Occipital lobe (tissue), 2 donors: Measurements from ENCODE around the gene TCAF1. TPM values are rescaled to one million over a fixed set of nuclear protein-coding genes. Genes with fewer than 3 reads are reported as not detected.
A peak's percentile ranks its signal among the peaks of the same experiment; 100 is the strongest.
"Not testable (repeated sequence)": the region's sequence is repeated elsewhere in the genome, so short reads cannot be mapped to it uniquely, and the experiment has no call there.

Experiments used
- DNase-seq: peaks from one replicate; lab custom pipeline; 2025; lab: John Stamatoyannopoulos, UW
- total RNA-seq: library from RNA; depleted of rRNA; stranded (reverse); fragments of >200 nt; gene quantifications from one replicate; pipeline ENCODE4 v1.2.3, GENCODE V29; 2014

The TCAF1 gene
- total RNA-seq, 1 donor from 2014 or later = 178 TPM

GRCh38 chr7:143902332-143902899 is 440 bp upstream of the TCAF1 start:
- no peak for DNase-seq

DNA sequence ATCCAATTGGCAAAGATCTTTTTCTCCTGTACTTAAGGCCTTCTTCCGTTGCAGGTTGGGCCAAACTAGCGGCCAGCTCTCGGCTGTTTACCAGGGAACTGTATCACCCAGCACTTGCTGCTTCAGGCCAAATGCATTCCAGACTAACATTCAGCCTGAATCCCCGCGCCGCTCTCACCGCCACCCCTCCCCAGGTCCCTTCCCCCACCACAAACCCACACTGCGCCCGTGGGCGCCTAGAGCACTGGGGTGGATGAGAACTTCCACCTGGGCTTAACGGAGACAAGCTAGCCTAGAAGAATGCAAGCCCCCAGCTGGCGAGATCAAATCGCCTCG is 676 bp downstream of the TCAF1 start:
- peak; percentile 46 for DNase-seq

GRCh38 chr7:143900230-143900766 is 1.7 kb downstream of the TCAF1 start:
- no peak for DNase-seq

- no peak for DNase-seq
These were observed 3.2 kb downstream of the TCAF1 start for GRCh38 chr7:143898810-143899209.

GRCh38 chr7:143896667-143897066 is 5.3 kb downstream of the TCAF1 start:
- DNase-seq = no peak

GRCh38 chr7:143892527-143893300 is 9.3 kb downstream of the TCAF1 start:
- no peak for DNase-seq

DNA sequence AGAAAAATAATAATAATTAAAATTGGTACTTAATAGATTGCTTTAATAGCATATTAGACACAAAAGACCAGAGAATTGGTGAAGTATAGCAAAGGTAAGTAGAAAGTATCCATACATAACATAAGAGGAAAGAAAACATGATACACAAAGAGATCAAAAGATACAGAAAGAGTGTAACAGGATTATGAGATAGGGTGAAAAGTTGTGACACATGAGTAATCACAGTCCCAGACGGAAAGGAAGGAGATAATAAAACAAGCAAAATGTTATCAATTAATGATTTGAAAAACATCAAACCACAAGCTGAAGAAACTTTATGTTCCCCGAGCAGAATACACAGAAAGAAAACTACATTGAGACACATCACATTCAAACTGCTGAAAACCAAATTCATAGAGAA is 10.5 kb downstream of the TCAF1 start:
- DNase-seq = no peak

DNA sequence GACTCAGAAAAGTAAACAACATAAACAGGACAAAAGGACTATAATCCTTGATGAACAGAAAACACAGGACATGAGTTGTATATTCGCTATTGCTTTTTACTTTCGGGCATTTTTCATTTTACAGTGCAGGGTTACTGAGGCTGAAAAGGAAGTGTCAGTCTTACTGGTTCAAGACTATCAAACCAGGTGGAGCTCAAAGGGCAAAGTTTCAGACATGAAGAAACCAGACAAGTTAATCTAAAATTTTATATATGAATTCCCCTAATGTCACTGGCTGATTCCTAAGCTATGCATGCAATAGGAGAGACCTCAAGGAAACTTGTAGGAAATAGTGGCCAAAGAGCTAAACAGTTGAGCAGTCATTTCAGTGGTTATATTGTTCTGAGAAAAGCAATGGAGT is 11.4 kb downstream of the TCAF1 start:
- no peak for DNase-seq

DNA sequence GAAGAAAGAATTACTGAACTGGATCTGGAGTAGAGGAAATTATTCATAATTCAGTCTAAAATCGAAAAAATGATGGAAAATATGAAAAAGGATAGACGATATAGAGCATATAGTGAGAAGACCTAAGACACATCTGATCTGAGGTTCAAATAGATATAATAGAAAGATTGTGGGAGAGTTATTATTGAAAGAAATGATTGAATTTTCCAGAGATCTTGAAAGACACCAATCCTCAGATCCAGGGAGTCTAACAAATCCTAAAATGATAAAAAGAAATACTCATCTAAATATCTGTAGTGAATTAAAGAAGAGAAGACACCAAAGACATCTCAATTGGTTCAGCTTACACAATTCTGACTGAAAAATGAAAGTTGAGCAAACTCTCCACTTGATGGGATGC is 12.9 kb downstream of the TCAF1 start:
- no peak for DNase-seq

- DNase-seq = no peak
These were observed 15.0 kb downstream of the TCAF1 start for GRCh38 chr7:143886826-143887477.

GRCh38 chr7:143885951-143886350 is 16.0 kb downstream of the TCAF1 start:
- no peak for DNase-seq

GRCh38 chr7:143884969-143885559 is 16.9 kb downstream of the TCAF1 start:
- peak; percentile 85 for DNase-seq

DNA sequence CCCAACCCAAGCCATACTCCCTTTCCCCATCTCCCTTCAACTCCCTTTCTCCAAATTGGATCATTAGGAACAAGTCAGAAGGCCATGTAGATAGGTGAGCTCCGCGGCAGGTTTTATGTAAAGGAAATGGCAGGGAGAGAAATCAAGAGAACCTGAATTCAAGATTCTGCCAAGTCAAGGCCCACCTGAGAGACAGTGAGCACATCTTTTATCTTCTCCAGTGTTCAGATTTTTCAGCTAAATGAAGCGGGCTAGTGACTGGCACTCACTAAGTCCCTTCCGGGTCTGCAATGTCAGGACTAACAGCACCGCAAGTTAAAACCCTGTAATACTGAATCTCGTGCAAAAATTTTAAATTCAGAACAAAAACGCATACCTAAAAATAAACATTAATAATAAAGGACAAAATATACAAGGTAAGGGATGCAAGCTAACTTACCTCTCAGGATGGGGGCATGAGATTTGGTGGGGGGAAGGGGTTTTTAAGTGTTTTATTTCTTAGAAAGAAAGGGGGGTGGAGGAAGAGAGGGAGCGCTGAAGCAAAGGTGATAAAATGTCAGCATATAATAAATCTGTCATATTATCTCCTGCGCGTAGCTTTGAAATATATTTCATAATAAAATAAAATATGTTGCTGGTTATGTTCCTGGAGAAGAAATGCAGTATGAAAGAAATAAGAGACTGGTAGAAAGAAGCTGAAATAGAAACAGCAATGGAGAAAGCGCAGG is 17.6 kb downstream of the TCAF1 start:
- no peak for DNase-seq

DNA sequence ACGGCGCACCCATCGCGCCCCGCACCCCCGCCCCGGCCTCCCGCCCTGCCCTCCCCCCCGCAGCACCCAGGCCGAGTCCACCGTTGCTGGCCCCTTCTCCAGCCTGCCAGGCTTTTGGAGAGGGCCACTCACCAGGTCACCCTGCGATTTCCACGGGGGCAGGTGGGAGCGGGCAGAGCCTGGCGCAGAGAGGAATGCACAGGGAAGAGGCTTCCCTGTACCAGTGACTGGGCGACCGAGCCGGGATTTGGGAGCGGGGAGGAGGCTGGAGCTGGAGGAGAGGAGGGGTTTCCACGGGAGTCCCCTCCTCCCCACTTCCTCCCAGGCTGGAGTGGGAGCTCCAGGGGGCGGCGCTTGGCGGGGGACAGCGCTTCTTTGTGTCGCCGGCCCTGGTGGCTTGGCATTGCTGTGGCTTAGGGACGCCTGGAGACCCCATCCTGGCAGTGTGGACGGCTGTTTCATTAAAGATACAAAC is 19.3 kb downstream of the TCAF1 start:
- DNase-seq = peak; percentile 77

- peak; percentile 74 for DNase-seq
These were observed 19.9 kb downstream of the TCAF1 start for GRCh38 chr7:143882020-143882603.

- no peak for DNase-seq
These were observed 23.1 kb downstream of the TCAF1 start for GRCh38 chr7:143878884-143879283.

- DNase-seq = no peak
These were observed 24.9 kb downstream of the TCAF1 start for GRCh38 chr7:143877098-143877497.

DNA sequence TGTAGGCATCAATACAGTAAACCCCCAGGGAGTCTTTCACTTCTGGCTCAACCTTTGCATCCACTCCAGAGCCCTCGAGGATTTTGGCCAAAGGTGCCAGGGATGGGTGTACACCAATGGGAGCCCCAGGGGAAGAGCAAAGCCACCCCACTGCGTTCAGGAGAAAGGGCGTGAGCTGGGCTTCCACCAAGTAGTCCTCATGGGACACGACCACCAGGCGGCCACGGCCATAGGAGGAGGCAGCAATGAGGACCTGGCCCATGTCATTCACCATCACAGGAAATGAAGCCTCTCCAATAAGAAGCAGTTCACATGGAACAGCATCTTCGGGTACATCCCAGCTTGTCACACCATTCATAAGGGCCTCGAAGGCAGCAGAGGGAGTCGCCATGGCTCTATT is 25.8 kb downstream of the TCAF1 start:
- no peak for DNase-seq

GRCh38 chr7:143873242-143873641 is 28.7 kb downstream of the TCAF1 start:
- DNase-seq = not testable (repeated sequence)

- DNase-seq = not testable (repeated sequence)
These were observed 30.4 kb downstream of the TCAF1 start for GRCh38 chr7:143871534-143871933.

- not testable (repeated sequence) for DNase-seq
These were observed 44.0 kb downstream of the TCAF1 start for GRCh38 chr7:143857994-143858393.
